Superior temporal gyrus (tissue), 1 donor: ENCODE measurements around the gene KCNQ4.
A peak's percentile ranks its signal among the peaks of the same experiment; 100 is the strongest.

Source experiments
- DNase-seq: peaks from one replicate; pipeline ENCODE4 v3.0.0-alpha.2; 2016; ENCODE audit errors: extremely low spot score

KCNQ4 gene

GRCh38 chr1:40840526-40841323 is 57.1 kb downstream of the KCNQ4 start:
- DNase-seq, result no peak

GRCh38 chr1:40841602-40842001 is 58.0 kb downstream of the KCNQ4 start:
- DNase-seq, result no peak

GRCh38 chr1:40842207-40842606 is 58.6 kb downstream of the KCNQ4 start:
- no peak for DNase-seq

- DNase-seq, result no peak
Measured at GRCh38 chr1:40842691-40843090, 59.1 kb downstream of the KCNQ4 start.

- no peak for DNase-seq
Measured at GRCh38 chr1:40844079-40844478, 60.5 kb downstream of the KCNQ4 start.

GRCh38 chr1:40844887-40845878 is 61.6 kb downstream of the KCNQ4 start:
- DNase-seq, result no peak

GRCh38 chr1:40845895-40846294 is 62.3 kb downstream of the KCNQ4 start:
- DNase-seq, result no peak

GRCh38 chr1:40847023-40847745 is 63.6 kb downstream of the KCNQ4 start:
- peak; percentile 35 for DNase-seq

GRCh38 chr1:40848530-40849189 is 65.1 kb downstream of the KCNQ4 start:
- peak; percentile 80 for DNase-seq

- DNase-seq, result peak; percentile 89
Measured at GRCh38 chr1:40849801-40850592, 66.4 kb downstream of the KCNQ4 start.

- DNase-seq, result no peak
Measured at GRCh38 chr1:40851643-40852042, 68.1 kb downstream of the KCNQ4 start.

- DNase-seq, result no peak
Measured at GRCh38 chr1:40853113-40853884, 69.7 kb downstream of the KCNQ4 start.

- no peak for DNase-seq
Measured at GRCh38 chr1:40853885-40854170, 70.2 kb downstream of the KCNQ4 start.

GRCh38 chr1:40855513-40855912 is 71.9 kb downstream of the KCNQ4 start:
- no peak for DNase-seq

- no peak for DNase-seq
Measured at GRCh38 chr1:40856116-40856515, 72.5 kb downstream of the KCNQ4 start.

GRCh38 chr1:40856656-40857302 is 73.2 kb downstream of the KCNQ4 start:
- no peak for DNase-seq

- DNase-seq, result no peak
Measured at GRCh38 chr1:40857737-40858136, 74.2 kb downstream of the KCNQ4 start.

GRCh38 chr1:40858856-40859416 is 75.3 kb downstream of the KCNQ4 start:
- no peak for DNase-seq

- DNase-seq, result no peak
Measured at GRCh38 chr1:40860706-40861223, 77.2 kb downstream of the KCNQ4 start.
